ENCODE measurements around the gene FAM219A.
"Not testable (repeated sequence)": the region's sequence is repeated elsewhere in the genome, so short reads cannot be mapped to it uniquely, and the experiment has no call there.

The FAM219A gene

GRCh38 chr9:34446951-34447350, 11.4 kb downstream of the FAM219A start:
- no peak overlapping the region for H3K4me3 ChIP-seq (ENCODE audit: low read depth, low read length)
- TF ChIP-seq CTCF (IDR thresholded peaks at IDR 0.05; ENCODE audit: borderline replicate concordance, insufficient read depth, low read depth, low read length): no peak

GRCh38 chr9:34446468-34446891, 11.9 kb downstream of the FAM219A start:
- H3K4me3 ChIP-seq (ENCODE audit: low read depth, low read length): no peak overlapping the region
- TF ChIP-seq CTCF (IDR thresholded peaks at IDR 0.05; ENCODE audit: borderline replicate concordance, insufficient read depth, low read depth, low read length): no peak

- no peak overlapping the region for H3K4me3 ChIP-seq (ENCODE audit: low read depth, low read length)
- no peak for TF ChIP-seq CTCF (IDR thresholded peaks at IDR 0.05; ENCODE audit: borderline replicate concordance, insufficient read depth, low read depth, low read length)
Measured at GRCh38 chr9:34443976-34444375, 14.4 kb downstream of the FAM219A start.

- H3K4me3 ChIP-seq (ENCODE audit: low read depth, low read length): no peak overlapping the region
- no peak for TF ChIP-seq CTCF (IDR thresholded peaks at IDR 0.05; ENCODE audit: borderline replicate concordance, insufficient read depth, low read depth, low read length)
Measured at GRCh38 chr9:34443533-34443932, 14.8 kb downstream of the FAM219A start.

GRCh38 chr9:34442770-34443169, 15.6 kb downstream of the FAM219A start:
- no peak overlapping the region for H3K4me3 ChIP-seq (ENCODE audit: low read depth, low read length)
- no peak for TF ChIP-seq CTCF (IDR thresholded peaks at IDR 0.05; ENCODE audit: borderline replicate concordance, insufficient read depth, low read depth, low read length)

GRCh38 chr9:34440017-34440416, 18.4 kb downstream of the FAM219A start:
- H3K4me3 ChIP-seq (ENCODE audit: low read depth, low read length): no peak overlapping the region
- TF ChIP-seq CTCF (IDR thresholded peaks at IDR 0.05; ENCODE audit: borderline replicate concordance, insufficient read depth, low read depth, low read length): no peak

GRCh38 chr9:34438465-34438864, 19.9 kb downstream of the FAM219A start:
- not testable (repeated sequence) for H3K4me3 ChIP-seq (ENCODE audit: low read depth, low read length)

GRCh38 chr9:34437926-34438307, 20.5 kb downstream of the FAM219A start:
- not testable (repeated sequence) for H3K4me3 ChIP-seq (ENCODE audit: low read depth, low read length)

Measured in GM12875 (cell line).